GM12872 (cell line): ENCODE measurements around the gene GPRIN1.

ENCODE experiments used
- CTCF ChIP-seq: IDR thresholded peaks from 3 replicates; pipeline ENCODE4 v1.5.1; 2011; ENCODE audit warnings: low read depth, mild to moderate bottlenecking, low read length, moderate library complexity; ENCODE audit not compliant: insufficient read depth

Gene GPRIN1

GRCh38 chr5:176633598-176633997 is 23.6 kb upstream of the GPRIN1 start:
- no peak for TF ChIP-seq CTCF

- TF ChIP-seq CTCF: no peak
Observed at GRCh38 chr5:176632745-176633144, 22.8 kb upstream of the GPRIN1 start.

GRCh38 chr5:176631383-176632200 is 21.6 kb upstream of the GPRIN1 start:
- no peak for TF ChIP-seq CTCF

- TF ChIP-seq CTCF: no peak
Observed at GRCh38 chr5:176630681-176631222, 20.8 kb upstream of the GPRIN1 start.

- no peak for TF ChIP-seq CTCF
Observed at GRCh38 chr5:176629853-176630680, 20.1 kb upstream of the GPRIN1 start, which contains the start of the genes EIF4E1B and SNCB. Gene EIF4E1B, plus strand, starts transcription at chr5:176630675. Its CDS starts 12,113 bp downstream, at chr5:176642788. Gene SNCB, minus strand, starts transcription at chr5:176630534. Its CDS starts 880 bp downstream, at chr5:176629654.

GRCh38 chr5:176629317-176629852 is 19.4 kb upstream of the GPRIN1 start:
- no peak for TF ChIP-seq CTCF
